KMS-11 (cell line): ENCODE measurements around the gene POLE.

Experiments used
- H2AFZ ChIP-seq: fragments of 200-600 bp; sonication (generic); 2 replicates; pipeline ENCODE4 v1.6.1; 2016; ENCODE audit warnings: antibody characterized with exemption, mixed run types, low read depth
- H3K27ac ChIP-seq: fragments of 200-600 bp; sonication (generic); 2 replicates; pipeline ENCODE4 v1.6.1; 2016; ENCODE audit warnings: mild to moderate bottlenecking, mixed run types
- H3K27me3 ChIP-seq: fragments of 200-600 bp; sonication (generic); 2 replicates; pipeline ENCODE4 v1.6.1; 2017; ENCODE audit warnings: mild to moderate bottlenecking, low read depth, mixed run types, moderate library complexity; ENCODE audit not compliant: insufficient read depth
- H3K36me3 ChIP-seq: fragments of 200-600 bp; sonication (generic); 2 replicates; pipeline ENCODE4 v1.6.1; 2017; ENCODE audit warnings: mild to moderate bottlenecking, mixed run types; ENCODE audit not compliant: insufficient read depth
- H3K4me1 ChIP-seq: fragments of 200-600 bp; sonication (generic); 2 replicates; pipeline ENCODE4 v1.6.1; 2016; ENCODE audit warnings: mild to moderate bottlenecking, low read depth, mixed run types; ENCODE audit not compliant: poor library complexity, severe bottlenecking
- H3K4me2 ChIP-seq: fragments of 200-600 bp; sonication (generic); 2 replicates; pipeline ENCODE4 v1.7.0; 2016; ENCODE audit warnings: mild to moderate bottlenecking, mixed run types
- H3K4me3 ChIP-seq: fragments of 200-600 bp; sonication (generic); IDR thresholded peaks from 2 replicates; pipeline ENCODE4 v1.6.1; 2017; ENCODE audit warnings: low read depth, low read length, mixed read lengths; ENCODE audit not compliant: insufficient read depth
- H3K79me2 ChIP-seq: fragments of 200-600 bp; sonication (generic); 2 replicates; pipeline ENCODE4 v1.6.1; 2016; ENCODE audit warnings: low read depth, mixed run types; ENCODE audit not compliant: insufficient read depth
- H3K9ac ChIP-seq: fragments of 200-600 bp; sonication (generic); 2 replicates; pipeline ENCODE4 v1.6.1; 2016; ENCODE audit warnings: mild to moderate bottlenecking, mixed run types
- H4K20me1 ChIP-seq: fragments of 200-600 bp; sonication (generic); 2 replicates; pipeline ENCODE4 v1.6.1; 2016; ENCODE audit warnings: mild to moderate bottlenecking, mixed run types; ENCODE audit not compliant: insufficient read depth
- TF ChIP-seq, protein P1 (sequence below): fragments of 200-600 bp; sonication (generic); conservative IDR thresholded peaks from 2 replicates; pipeline ENCODE4 v1.6.1; 2017; ENCODE audit warnings: low read depth, mild to moderate bottlenecking, antibody characterized with exemption, low read length, moderate library complexity, mixed read lengths

Gene POLE

DNA sequence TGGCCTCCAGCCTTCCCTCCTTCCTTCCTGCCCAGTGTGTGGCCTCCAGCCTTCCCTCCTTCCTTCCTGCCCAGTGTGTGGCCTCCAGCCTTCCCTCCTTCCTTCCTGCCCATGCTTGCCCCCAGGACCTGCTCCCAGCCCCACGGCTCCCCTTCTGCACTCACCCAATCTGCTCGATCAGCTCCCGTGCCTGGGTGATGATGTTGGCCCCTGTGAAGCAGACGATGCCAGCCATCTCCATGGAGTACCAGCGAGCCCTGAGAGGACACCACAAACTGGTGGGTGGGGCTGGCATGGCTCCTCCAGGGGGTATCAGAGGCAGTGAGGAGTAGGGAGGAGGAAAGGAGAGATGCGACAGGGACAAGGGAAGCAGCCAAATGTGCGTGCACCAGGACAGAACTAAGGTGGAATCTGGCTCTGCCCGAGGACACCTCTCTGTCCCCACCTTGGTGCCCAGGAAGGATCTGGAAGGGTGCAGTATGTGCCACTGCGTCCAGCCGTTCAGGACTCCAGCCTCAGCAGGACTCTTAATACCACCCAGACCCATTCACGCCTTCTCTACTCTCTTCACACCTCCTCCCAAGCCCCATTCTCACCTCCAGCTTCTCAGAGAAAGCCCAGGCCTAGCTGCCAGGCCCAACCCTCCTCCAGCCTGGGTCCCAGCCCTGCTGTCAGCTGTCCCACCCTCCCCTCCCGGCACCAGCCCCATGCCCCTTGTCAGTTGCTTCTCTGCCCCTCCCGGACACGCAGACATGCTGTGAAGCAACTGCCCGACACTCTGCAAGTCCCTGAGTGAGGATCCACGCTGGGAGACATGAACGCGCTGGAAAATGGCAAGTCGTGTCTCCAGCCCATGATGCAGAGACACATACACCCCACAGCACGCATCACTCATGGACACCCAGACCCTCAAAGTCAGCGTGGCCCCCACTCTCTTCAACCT lies 22.7 kb downstream of the POLE start:
- H2AFZ ChIP-seq = no peak overlapping the region
- H3K27ac ChIP-seq = no peak overlapping the region
- H3K4me1 ChIP-seq = no peaks in the 10 kb centered on the region
- no peaks in the 10 kb centered on the region for H3K27me3 ChIP-seq
- no peaks in the 10 kb centered on the region for H3K79me2 ChIP-seq
- no peaks in the 10 kb centered on the region for H4K20me1 ChIP-seq
- H3K36me3 ChIP-seq = no peaks in the 10 kb centered on the region
- TF ChIP-seq, protein P1, sequence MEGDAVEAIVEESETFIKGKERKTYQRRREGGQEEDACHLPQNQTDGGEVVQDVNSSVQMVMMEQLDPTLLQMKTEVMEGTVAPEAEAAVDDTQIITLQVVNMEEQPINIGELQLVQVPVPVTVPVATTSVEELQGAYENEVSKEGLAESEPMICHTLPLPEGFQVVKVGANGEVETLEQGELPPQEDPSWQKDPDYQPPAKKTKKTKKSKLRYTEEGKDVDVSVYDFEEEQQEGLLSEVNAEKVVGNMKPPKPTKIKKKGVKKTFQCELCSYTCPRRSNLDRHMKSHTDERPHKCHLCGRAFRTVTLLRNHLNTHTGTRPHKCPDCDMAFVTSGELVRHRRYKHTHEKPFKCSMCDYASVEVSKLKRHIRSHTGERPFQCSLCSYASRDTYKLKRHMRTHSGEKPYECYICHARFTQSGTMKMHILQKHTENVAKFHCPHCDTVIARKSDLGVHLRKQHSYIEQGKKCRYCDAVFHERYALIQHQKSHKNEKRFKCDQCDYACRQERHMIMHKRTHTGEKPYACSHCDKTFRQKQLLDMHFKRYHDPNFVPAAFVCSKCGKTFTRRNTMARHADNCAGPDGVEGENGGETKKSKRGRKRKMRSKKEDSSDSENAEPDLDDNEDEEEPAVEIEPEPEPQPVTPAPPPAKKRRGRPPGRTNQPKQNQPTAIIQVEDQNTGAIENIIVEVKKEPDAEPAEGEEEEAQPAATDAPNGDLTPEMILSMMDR = no peak
- no peak overlapping the region for H3K4me2 ChIP-seq
- no peak overlapping the region for H3K9ac ChIP-seq
- H3K4me3 ChIP-seq = no peak overlapping the region

DNA sequence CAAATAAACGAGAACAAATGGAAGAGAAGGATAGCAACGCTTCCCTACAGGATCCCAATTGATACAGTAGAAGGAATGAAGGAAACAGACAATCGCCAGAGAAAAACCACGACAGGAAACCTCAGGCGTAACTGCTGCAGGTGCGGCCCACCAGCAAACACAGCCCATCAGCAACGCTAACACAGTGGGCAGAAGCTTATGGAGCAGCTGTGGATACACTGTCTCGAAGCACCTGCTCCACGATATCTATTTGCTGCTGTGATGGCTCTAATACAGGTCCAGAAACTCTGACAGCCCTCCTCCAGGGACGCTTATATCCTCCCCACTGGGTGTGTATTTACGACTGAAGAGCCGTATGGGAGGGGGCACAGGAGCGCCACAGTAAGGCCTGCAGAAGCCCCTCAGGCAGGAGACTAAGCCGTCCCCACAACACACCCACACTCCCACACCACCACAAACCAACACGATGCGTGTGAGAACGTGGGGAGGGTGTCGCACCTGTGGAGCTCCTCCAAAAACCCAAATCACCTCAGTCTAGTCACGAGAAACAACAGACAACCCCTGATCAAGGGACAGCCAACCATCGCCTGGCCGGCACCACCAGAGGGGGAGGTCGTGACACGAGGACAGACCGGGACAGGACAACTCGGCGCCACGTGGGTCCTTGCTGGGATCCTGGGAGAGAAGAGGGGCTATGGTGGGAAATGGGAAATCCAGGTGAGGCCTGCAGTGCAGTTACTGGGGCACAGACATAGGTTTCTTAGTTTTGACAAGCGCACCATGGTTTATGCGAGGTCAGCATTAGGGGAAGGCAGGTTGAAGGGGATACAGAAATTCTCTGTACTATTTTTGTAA lies 24.0 kb downstream of the POLE start:
- no peaks in the 10 kb centered on the region for H3K27me3 ChIP-seq
- no peaks in the 10 kb centered on the region for H3K4me1 ChIP-seq
- H4K20me1 ChIP-seq = no peaks in the 10 kb centered on the region
- no peak overlapping the region for H3K9ac ChIP-seq
- H3K36me3 ChIP-seq = no peaks in the 10 kb centered on the region
- H2AFZ ChIP-seq = no peak overlapping the region
- H3K4me2 ChIP-seq = no peak overlapping the region
- TF ChIP-seq, protein P1 = no peak
- H3K79me2 ChIP-seq = no peaks in the 10 kb centered on the region
- H3K27ac ChIP-seq = no peak overlapping the region
- H3K4me3 ChIP-seq = no peak overlapping the region

DNA sequence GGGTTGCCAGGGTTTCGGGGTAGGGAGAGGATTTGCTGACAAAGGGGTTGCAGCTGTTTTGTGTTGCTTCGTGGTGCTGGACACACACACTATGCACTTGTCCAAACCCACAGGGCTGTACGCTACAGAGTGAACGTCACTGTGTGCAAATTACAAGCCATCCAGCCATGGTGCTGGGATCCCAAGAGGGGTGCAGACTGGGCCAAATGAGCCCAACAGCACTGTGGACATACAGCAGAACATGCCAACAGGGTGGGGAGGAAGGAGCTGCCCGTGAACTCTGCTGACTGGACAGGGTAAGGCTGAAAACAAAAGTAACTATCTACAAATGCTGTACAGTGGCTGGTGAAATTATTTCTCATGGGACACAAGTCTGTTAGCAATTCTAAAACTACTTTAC lies 25.2 kb downstream of the POLE start:
- no peak overlapping the region for H3K4me3 ChIP-seq
- no peaks in the 10 kb centered on the region for H3K79me2 ChIP-seq
- no peak overlapping the region for H3K27ac ChIP-seq
- TF ChIP-seq, protein P1 = no peak
- H2AFZ ChIP-seq = no peak overlapping the region
- H4K20me1 ChIP-seq = no peaks in the 10 kb centered on the region
- no peak overlapping the region for H3K9ac ChIP-seq
- no peaks in the 10 kb centered on the region for H3K36me3 ChIP-seq
- H3K4me1 ChIP-seq = no peaks in the 10 kb centered on the region
- no peaks in the 10 kb centered on the region for H3K27me3 ChIP-seq
- H3K4me2 ChIP-seq = no peak overlapping the region

DNA sequence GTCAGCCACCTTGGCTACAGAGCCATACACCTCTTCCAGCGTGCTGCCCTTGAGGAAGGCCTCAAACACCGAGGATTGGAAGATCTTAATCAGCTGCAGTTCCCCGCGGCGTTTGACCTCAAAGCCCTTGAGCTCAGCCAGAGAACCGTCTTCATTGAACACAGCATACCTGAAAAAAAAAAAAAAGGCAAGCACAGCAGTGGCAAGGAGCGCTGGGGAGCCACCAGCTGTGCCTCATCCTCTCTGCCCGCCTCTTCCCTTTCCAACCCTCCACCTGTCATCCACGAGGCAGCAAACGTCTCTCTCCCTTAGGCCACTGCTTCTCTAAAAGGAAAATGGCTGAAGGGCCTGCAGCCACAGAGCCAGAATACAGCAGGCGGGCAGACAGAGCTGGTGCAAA lies 26.1 kb downstream of the POLE start:
- H3K36me3 ChIP-seq = no peaks in the 10 kb centered on the region
- no peak overlapping the region for H3K9ac ChIP-seq
- no peak overlapping the region for H3K27ac ChIP-seq
- H3K4me1 ChIP-seq = no peaks in the 10 kb centered on the region
- no peak overlapping the region for H2AFZ ChIP-seq
- no peaks in the 10 kb centered on the region for H4K20me1 ChIP-seq
- TF ChIP-seq, protein P1 = no peak
- no peak overlapping the region for H3K4me3 ChIP-seq
- H3K27me3 ChIP-seq = no peaks in the 10 kb centered on the region
- H3K4me2 ChIP-seq = no peak overlapping the region
- no peaks in the 10 kb centered on the region for H3K79me2 ChIP-seq
